Esophagus squamous epithelium (tissue), 4 donors: ENCODE measurements around the gene TNRC6B.

Experiments used
- CTCF ChIP-seq, 6 experiments: fragments of 450-650 bp in 4 of 6; fragments of 200-600 bp in 2 of 6; sonication (generic) in 2 of 6; IDR thresholded peaks; one replicate each; pipeline ENCODE4 v1.5.1; 2016 to 2019; ENCODE audit warnings: antibody characterized with exemption in 6 of 6, mild to moderate bottlenecking in 4 of 6, moderate library complexity in 4 of 6
- POLR2A ChIP-seq, 4 donors: fragments of 450-650 bp; IDR thresholded peaks; one replicate each; pipeline ENCODE4 v1.6.1; 2017; ENCODE audit warnings: antibody characterized with exemption in 4 of 4, mild to moderate bottlenecking in 4 of 4, moderate library complexity in 3 of 4

GRCh38 chr22:40241200-40241763, 63.6 kb downstream of the TNRC6B start:
- TF ChIP-seq POLR2A (IDR thresholded peaks at IDR 0.05) (no peak), CTCF (IDR thresholded peaks at IDR 0.05) (no peak)
